Liver (tissue), 9 donors: ENCODE results near the gene NANOG. TPM values are rescaled to one million over a fixed set of nuclear protein-coding genes. Genes with fewer than 3 reads are reported as not detected.

Experiments
- DNase-seq: peaks from one replicate; pipeline ENCODE4 v3.0.0-alpha.2; 2017; ENCODE audit warnings: low spot score
- H3K27ac ChIP-seq, 2 donors: one replicate each; pipeline ENCODE4 v1.7.0; 2013; ENCODE audit warnings: inconsistent platforms in 2 of 2, low read length in 2 of 2, control low read depth in 1 of 2, low read depth in 1 of 2, mild to moderate bottlenecking in 1 of 2
- H3K27me3 ChIP-seq, 4 donors: one replicate each; pipeline versions ENCODE4 v1.6.1 to v1.7.0; 2013; ENCODE audit warnings: low read length in 3 of 4, inconsistent platforms in 1 of 4, mild to moderate bottlenecking in 1 of 4, moderate library complexity in 1 of 4; ENCODE audit not compliant: control insufficient read depth in 4 of 4, insufficient read depth in 4 of 4
- H3K36me3 ChIP-seq, 4 donors: one replicate each; pipeline versions ENCODE4 v1.6.1 to v1.7.0; 2013; ENCODE audit warnings: low read length in 3 of 4, mild to moderate bottlenecking in 3 of 4, low read depth in 1 of 4, moderate library complexity in 1 of 4; ENCODE audit not compliant: control insufficient read depth in 4 of 4, insufficient read depth in 3 of 4
- H3K4me1 ChIP-seq, 4 donors: one replicate each; pipeline versions ENCODE4 v1.6.1 to v1.7.0; 2013; ENCODE audit warnings: low read length in 3 of 4, mild to moderate bottlenecking in 3 of 4, moderate library complexity in 1 of 4; ENCODE audit not compliant: control insufficient read depth in 4 of 4, insufficient read depth in 4 of 4
- H3K4me3 ChIP-seq, 3 donors: one replicate each; pipeline versions ENCODE4 v1.6.1 to v1.7.0; 2013; ENCODE audit warnings: low read length in 3 of 3, control low read depth in 1 of 3, low read depth in 1 of 3, mild to moderate bottlenecking in 1 of 3
- H3K9ac ChIP-seq, 2 donors: one replicate each; pipeline ENCODE4 v1.7.0; 2013; ENCODE audit warnings: low read length in 2 of 2, mild to moderate bottlenecking in 2 of 2, moderate library complexity in 2 of 2, control low read depth in 1 of 2, low read depth in 1 of 2
- H3K9me3 ChIP-seq, 4 donors: one replicate each; pipeline versions ENCODE4 v1.6.1 to v1.7.0; 2013; ENCODE audit warnings: low read length in 3 of 4; ENCODE audit not compliant: control insufficient read depth in 4 of 4
- EGR1 ChIP-seq, 2 donors: IDR thresholded peaks; 2 replicates each; pipeline ENCODE4 v1.6.1; 2016 to 2018; ENCODE audit warnings: antibody characterized with exemption in 2 of 2, low read depth in 2 of 2
- FOXA1 ChIP-seq: IDR thresholded peaks from 2 replicates; pipeline ENCODE4 v1.6.1; 2016; ENCODE audit warnings: antibody characterized with exemption
- FOXA2 ChIP-seq: IDR thresholded peaks from 2 replicates; pipeline ENCODE4 v1.6.1; 2016; ENCODE audit warnings: antibody characterized with exemption
- GABPA ChIP-seq, 2 donors: IDR thresholded peaks in 1 of 2; conservative IDR thresholded peaks in 1 of 2; 2 replicates each; pipeline ENCODE4 v1.6.1; 2016; ENCODE audit warnings: antibody characterized with exemption in 2 of 2, mild to moderate bottlenecking in 1 of 2, moderate library complexity in 1 of 2
- HNF4A ChIP-seq, 2 donors: conservative IDR thresholded peaks; 2 replicates each; pipeline ENCODE4 v1.6.1; 2016; ENCODE audit warnings: antibody characterized with exemption in 2 of 2, mild to moderate bottlenecking in 2 of 2
- HNF4G ChIP-seq: IDR thresholded peaks from 2 replicates; pipeline ENCODE4 v1.6.1; 2016; ENCODE audit warnings: antibody characterized with exemption
- JUND ChIP-seq, 2 donors: IDR thresholded peaks; 2 replicates each; pipeline ENCODE4 v1.6.1; 2016; ENCODE audit warnings: antibody characterized with exemption in 2 of 2
- MAX ChIP-seq: IDR thresholded peaks from 2 replicates; pipeline ENCODE4 v1.6.1; 2016; ENCODE audit warnings: antibody characterized with exemption
- NR2F2 ChIP-seq: IDR thresholded peaks from 2 replicates; pipeline ENCODE4 v1.6.1; 2016; ENCODE audit warnings: antibody characterized with exemption
- REST ChIP-seq: IDR thresholded peaks from 2 replicates; pipeline ENCODE4 v1.6.1; 2016; ENCODE audit warnings: antibody characterized with exemption, mild to moderate bottlenecking
- RXRA ChIP-seq, 2 donors: IDR thresholded peaks; 2 replicates each; pipeline ENCODE4 v1.6.1; 2017 to 2018; ENCODE audit warnings: antibody characterized with exemption in 2 of 2, mild to moderate bottlenecking in 1 of 2
- SP1 ChIP-seq: IDR thresholded peaks from 2 replicates; pipeline ENCODE4 v1.6.1; 2018; ENCODE audit warnings: antibody characterized with exemption, mild to moderate bottlenecking
- TAF1 ChIP-seq: conservative IDR thresholded peaks from 2 replicates; pipeline ENCODE4 v1.6.1; 2016; ENCODE audit warnings: antibody characterized with exemption, mild to moderate bottlenecking
- YY1 ChIP-seq: IDR thresholded peaks from 2 replicates; pipeline ENCODE4 v1.6.1; 2016; ENCODE audit warnings: antibody characterized with exemption, mild to moderate bottlenecking
- ZBTB33 ChIP-seq: IDR thresholded peaks from 2 replicates; pipeline ENCODE4 v1.6.1; 2016; ENCODE audit warnings: antibody characterized with exemption
- WGBS: extraction: QIAGEN DNeasy Blood & Tissue Kit; methylation state at CpG from one replicate; pipeline ENCODE4 v1.1.7; 2013; 5-methylcytosine and 5-hydroxymethylcytosine counted together
- polyA plus RNA-seq, 2 donors: library from polyadenylated mRNA; stranded (reverse) in 1 of 2; unstranded in 1 of 2; fragments of 200-250 nt in 1 of 2; fragments of >200 nt in 1 of 2; fragmentation: Nextera tagmentation in 1 of 2; extraction: Ambion mirVana in 1 of 2; gene quantifications; one replicate each; pipeline versions ENCODE4 v1.2.1 to v1.2.3, GENCODE V29; 2013 to 2015
- total RNA-seq, 2 donors: library from RNA; depleted of rRNA; stranded (reverse); fragments of >200 nt; gene quantifications; one replicate each; pipeline ENCODE4 v1.2.3, GENCODE V29; 2014
- TF ChIP-seq, protein P1 (sequence below): fragments of 150-350 bp; IDR thresholded peaks from 2 replicates; pipeline ENCODE4 v1.5.1; 2017; ENCODE audit warnings: improper control_type of control experiment, low read depth, low read length; ENCODE audit not compliant: missing input control
- TF ChIP-seq, protein P2 (sequence below): IDR thresholded peaks from 2 replicates; pipeline ENCODE4 v1.6.1; 2016; ENCODE audit warnings: antibody characterized with exemption
- donor health status: healthy.
- donor health status: healthy.
- donor health status: healthy.
- donor health status: healthy.
- donor health status: healthy.

Gene NANOG
- total and polyA plus RNA-seq, 4 donors, result 0.11 to 0.17 TPM; not detected in 2

DNA sequence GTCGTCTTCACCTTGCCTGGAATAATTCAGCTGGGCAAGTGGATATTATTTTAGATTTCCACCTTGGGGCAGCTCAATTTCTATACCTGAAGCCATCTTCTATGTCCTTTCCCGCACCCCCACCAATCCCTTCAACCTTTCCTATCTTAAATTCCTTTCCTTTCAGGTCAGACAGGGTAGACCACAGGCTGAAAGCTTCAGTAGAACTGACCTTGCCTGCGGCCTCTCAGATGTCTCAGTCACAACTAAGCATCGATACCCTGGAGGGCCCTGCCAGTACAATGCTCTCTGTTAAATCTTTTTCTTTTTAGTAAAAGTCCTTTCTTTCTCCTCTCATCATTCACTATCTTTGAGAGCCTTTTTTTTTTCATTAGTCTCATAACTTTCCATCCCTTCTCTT lies 44.6 kb downstream of the NANOG start:
- no peak overlapping the region for H3K27ac ChIP-seq
- TF ChIP-seq TAF1 (no peak), FOXA2 (no peak), RXRA (IDR thresholded peaks at IDR 0.05) (no peak), NR2F2 (no peak), MAX (no peak), FOXA1 (no peak), JUND (IDR thresholded peaks at IDR 0.05) (no peak), HNF4A (conservative IDR thresholded peaks at IDR 0.05) (no peak), YY1 (no peak), EGR1 (IDR thresholded peaks at IDR 0.05; ENCODE audit: low read depth in 2 of 2) (no peak), SP1 (no peak), HNF4G (no peak), ZBTB33 (no peak), GABPA (IDR thresholded peaks at IDR 0.05 in 1 of 2, conservative IDR thresholded peaks at IDR 0.05 in 1 of 2) (no peak), REST (no peak)
- TF ChIP-seq, protein P1, sequence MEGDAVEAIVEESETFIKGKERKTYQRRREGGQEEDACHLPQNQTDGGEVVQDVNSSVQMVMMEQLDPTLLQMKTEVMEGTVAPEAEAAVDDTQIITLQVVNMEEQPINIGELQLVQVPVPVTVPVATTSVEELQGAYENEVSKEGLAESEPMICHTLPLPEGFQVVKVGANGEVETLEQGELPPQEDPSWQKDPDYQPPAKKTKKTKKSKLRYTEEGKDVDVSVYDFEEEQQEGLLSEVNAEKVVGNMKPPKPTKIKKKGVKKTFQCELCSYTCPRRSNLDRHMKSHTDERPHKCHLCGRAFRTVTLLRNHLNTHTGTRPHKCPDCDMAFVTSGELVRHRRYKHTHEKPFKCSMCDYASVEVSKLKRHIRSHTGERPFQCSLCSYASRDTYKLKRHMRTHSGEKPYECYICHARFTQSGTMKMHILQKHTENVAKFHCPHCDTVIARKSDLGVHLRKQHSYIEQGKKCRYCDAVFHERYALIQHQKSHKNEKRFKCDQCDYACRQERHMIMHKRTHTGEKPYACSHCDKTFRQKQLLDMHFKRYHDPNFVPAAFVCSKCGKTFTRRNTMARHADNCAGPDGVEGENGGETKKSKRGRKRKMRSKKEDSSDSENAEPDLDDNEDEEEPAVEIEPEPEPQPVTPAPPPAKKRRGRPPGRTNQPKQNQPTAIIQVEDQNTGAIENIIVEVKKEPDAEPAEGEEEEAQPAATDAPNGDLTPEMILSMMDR, result no peak
- TF ChIP-seq, protein P2, sequence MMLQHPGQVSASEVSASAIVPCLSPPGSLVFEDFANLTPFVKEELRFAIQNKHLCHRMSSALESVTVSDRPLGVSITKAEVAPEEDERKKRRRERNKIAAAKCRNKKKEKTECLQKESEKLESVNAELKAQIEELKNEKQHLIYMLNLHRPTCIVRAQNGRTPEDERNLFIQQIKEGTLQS, result no peak
- DNase-seq, result no peak
- H3K4me3 ChIP-seq, result no peak overlapping the region
- H3K9me3 ChIP-seq, result no peaks in the 10 kb centered on the region
- no peaks in the 10 kb centered on the region for H3K4me1 ChIP-seq
- H3K27me3 ChIP-seq, result no peaks in the 10 kb centered on the region
- no peaks in the 10 kb centered on the region for H3K36me3 ChIP-seq
- WGBS, result 90% methylated on average over 4 of the region's 4 CpGs
- no peak overlapping the region for H3K9ac ChIP-seq

DNA sequence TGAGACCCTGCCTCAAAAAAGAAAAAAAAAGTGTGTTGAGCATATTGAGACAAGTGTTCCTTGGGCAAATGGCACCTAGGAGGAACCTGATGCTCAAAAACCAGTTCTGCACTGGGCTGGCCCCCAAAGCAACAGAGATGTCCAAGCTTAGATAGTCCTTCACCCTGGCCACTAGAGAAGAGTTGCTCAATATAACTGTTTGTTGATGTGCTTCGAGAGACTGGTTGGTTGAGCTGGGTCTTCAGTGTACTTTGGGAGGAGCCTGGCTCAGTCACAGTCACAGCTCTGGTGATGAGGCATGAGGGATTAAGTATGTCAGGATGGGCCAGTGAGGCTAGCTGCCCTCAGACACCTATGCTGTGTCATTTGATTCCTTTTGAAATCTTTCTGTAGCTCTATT lies 45.5 kb downstream of the NANOG start:
- Histone ChIP-seq H3K27me3 (no peaks in the 10 kb centered on the region), H3K9me3 (no peaks in the 10 kb centered on the region), H3K36me3 (no peaks in the 10 kb centered on the region), H3K27ac (no peak overlapping the region), H3K4me1 (no peaks in the 10 kb centered on the region), H3K9ac (no peak overlapping the region), H3K4me3 (no peak overlapping the region)
- WGBS, result 31% methylated on average over 1 of the region's 1 CpG
- DNase-seq, result no peak
- no peak for TF ChIP-seq MAX
- TF ChIP-seq ZBTB33, result no peak
- no peak for TF ChIP-seq FOXA2
- TF ChIP-seq, protein P1, result no peak
- no peak for TF ChIP-seq GABPA (IDR thresholded peaks at IDR 0.05 in 1 of 2, conservative IDR thresholded peaks at IDR 0.05 in 1 of 2)
- TF ChIP-seq HNF4G, result no peak
- no peak for TF ChIP-seq JUND (IDR thresholded peaks at IDR 0.05)
- TF ChIP-seq FOXA1, result no peak
- TF ChIP-seq EGR1 (IDR thresholded peaks at IDR 0.05; ENCODE audit: low read depth in 2 of 2), result no peak
- TF ChIP-seq NR2F2, result no peak
